ENCODE results near the gene QKI.

DNA sequence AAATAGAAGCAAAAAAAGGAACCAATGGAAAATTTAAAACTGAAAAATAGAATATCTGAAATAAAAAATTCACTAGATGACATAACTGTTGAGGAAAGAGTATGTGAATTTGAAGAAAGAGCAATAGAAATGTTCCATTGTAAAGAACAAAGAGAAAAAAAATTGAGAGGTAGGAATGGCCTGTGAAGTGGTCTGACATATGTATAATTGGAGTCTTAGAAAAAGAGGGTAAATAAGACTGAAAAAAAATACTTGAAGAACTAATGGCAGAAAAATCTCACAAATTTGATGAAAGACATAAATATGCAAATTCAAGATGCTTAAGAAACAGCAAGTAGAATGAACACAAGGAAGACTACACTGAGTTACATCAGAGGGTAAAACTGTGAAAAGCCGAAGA lies 93.4 kb downstream of the QKI start:
- TF ChIP-seq, protein P1, sequence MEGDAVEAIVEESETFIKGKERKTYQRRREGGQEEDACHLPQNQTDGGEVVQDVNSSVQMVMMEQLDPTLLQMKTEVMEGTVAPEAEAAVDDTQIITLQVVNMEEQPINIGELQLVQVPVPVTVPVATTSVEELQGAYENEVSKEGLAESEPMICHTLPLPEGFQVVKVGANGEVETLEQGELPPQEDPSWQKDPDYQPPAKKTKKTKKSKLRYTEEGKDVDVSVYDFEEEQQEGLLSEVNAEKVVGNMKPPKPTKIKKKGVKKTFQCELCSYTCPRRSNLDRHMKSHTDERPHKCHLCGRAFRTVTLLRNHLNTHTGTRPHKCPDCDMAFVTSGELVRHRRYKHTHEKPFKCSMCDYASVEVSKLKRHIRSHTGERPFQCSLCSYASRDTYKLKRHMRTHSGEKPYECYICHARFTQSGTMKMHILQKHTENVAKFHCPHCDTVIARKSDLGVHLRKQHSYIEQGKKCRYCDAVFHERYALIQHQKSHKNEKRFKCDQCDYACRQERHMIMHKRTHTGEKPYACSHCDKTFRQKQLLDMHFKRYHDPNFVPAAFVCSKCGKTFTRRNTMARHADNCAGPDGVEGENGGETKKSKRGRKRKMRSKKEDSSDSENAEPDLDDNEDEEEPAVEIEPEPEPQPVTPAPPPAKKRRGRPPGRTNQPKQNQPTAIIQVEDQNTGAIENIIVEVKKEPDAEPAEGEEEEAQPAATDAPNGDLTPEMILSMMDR (IDR thresholded peaks at IDR 0.05; ENCODE audit: poor library complexity): no peak
- no peak for TF ChIP-seq EZH2 (IDR thresholded peaks at IDR 0.05; ENCODE audit: borderline replicate concordance)
- no peak for TF ChIP-seq EZH2phosphoT487 (IDR thresholded peaks at IDR 0.05; ENCODE audit: low read depth, severe bottlenecking, unreplicated experiment)

Measured in hepatocyte (in vitro differentiated cells).